ENCODE results near the gene POLR2I.

DNA sequence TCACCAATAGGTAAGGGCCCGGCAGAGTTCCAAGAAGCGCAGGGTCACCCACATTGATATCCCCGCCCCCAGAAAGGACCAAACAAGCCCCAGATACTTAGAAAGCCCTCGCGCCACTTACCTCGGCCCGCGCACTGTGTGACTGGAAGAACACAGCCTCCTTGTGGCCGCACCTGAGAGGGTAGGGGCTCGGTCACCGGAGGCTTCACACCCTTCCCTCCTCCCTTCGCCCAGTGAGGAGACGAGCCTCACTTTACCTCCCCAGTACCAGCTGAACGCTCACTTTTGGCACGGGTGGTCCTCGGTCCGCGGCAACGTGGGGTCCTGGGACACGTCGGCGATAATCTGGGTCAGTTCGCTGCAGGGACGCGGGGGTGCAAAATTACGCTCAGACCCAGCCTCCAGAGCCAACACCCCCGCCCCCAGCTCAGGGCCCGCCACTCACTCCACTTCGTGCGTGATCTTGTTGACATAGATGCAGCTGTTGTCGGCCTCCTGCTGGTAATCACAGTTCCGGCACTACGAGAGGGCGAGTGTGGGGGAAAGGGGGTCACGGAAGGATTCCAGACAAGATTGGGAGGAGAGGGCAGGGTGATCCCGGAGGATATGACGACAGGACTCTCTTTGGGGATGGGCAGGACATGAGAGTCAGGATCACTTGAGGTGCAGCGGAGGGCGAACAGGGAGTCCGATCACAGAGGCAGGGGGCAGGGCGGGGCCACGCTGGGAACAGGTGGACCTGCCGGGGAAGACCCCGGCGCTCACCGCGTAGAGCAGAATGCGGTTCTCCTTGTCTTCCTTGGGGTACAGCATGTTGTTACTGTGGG, 568 bp downstream of the POLR2I start:
- TF ChIP-seq, protein P1, sequence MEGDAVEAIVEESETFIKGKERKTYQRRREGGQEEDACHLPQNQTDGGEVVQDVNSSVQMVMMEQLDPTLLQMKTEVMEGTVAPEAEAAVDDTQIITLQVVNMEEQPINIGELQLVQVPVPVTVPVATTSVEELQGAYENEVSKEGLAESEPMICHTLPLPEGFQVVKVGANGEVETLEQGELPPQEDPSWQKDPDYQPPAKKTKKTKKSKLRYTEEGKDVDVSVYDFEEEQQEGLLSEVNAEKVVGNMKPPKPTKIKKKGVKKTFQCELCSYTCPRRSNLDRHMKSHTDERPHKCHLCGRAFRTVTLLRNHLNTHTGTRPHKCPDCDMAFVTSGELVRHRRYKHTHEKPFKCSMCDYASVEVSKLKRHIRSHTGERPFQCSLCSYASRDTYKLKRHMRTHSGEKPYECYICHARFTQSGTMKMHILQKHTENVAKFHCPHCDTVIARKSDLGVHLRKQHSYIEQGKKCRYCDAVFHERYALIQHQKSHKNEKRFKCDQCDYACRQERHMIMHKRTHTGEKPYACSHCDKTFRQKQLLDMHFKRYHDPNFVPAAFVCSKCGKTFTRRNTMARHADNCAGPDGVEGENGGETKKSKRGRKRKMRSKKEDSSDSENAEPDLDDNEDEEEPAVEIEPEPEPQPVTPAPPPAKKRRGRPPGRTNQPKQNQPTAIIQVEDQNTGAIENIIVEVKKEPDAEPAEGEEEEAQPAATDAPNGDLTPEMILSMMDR (IDR thresholded peaks at IDR 0.05) = no peak
- TF ChIP-seq SIN3A (IDR thresholded peaks at IDR 0.05; ENCODE audit: borderline replicate concordance, insufficient read depth, low read depth, low read length) (no peak), POLR2AphosphoS5 (IDR thresholded peaks at IDR 0.05; ENCODE audit: low read depth, low read length) (no peak)
- TF ChIP-seq, protein P2, sequence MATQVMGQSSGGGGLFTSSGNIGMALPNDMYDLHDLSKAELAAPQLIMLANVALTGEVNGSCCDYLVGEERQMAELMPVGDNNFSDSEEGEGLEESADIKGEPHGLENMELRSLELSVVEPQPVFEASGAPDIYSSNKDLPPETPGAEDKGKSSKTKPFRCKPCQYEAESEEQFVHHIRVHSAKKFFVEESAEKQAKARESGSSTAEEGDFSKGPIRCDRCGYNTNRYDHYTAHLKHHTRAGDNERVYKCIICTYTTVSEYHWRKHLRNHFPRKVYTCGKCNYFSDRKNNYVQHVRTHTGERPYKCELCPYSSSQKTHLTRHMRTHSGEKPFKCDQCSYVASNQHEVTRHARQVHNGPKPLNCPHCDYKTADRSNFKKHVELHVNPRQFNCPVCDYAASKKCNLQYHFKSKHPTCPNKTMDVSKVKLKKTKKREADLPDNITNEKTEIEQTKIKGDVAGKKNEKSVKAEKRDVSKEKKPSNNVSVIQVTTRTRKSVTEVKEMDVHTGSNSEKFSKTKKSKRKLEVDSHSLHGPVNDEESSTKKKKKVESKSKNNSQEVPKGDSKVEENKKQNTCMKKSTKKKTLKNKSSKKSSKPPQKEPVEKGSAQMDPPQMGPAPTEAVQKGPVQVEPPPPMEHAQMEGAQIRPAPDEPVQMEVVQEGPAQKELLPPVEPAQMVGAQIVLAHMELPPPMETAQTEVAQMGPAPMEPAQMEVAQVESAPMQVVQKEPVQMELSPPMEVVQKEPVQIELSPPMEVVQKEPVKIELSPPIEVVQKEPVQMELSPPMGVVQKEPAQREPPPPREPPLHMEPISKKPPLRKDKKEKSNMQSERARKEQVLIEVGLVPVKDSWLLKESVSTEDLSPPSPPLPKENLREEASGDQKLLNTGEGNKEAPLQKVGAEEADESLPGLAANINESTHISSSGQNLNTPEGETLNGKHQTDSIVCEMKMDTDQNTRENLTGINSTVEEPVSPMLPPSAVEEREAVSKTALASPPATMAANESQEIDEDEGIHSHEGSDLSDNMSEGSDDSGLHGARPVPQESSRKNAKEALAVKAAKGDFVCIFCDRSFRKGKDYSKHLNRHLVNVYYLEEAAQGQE (IDR thresholded peaks at IDR 0.05; ENCODE audit: insufficient read depth in 1 of 2, low read depth in 2 of 2, low read length in 1 of 2) = no peak
